ENCODE results near the gene FAM227B. TPM values are rescaled to one million over a fixed set of nuclear protein-coding genes. Genes with fewer than 3 reads are reported as not detected.

FAM227B gene
- total and polyA plus RNA-seq, 3 donors from 2014 or later = 19.0 to 36.4 (median 28.3) TPM

DNA sequence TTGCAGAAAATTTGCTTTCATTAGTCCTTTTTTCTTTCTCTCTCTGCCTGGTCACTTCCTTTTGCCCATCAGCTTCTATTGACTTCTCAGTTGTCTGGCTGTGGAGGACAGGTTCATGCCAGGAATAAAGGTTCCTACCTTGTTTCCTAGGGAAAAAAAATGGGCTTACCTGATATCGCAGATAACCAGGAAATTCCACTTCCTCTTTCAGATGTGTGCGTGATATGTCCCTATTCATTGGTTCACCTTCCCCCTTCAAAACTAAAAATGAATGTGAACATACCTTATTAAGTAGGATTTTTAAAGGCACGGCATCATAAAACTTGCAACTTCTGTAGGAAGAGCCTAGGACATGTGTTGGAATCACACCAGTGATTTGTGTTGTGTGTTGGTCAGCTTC lies 317.6 kb downstream of the FAM227B start:
- H3K9me3 ChIP-seq = no peaks in the 10 kb centered on the region
- no peak overlapping the region for H3K27ac ChIP-seq
- H3K4me3 ChIP-seq = no peak overlapping the region
- H3K4me1 ChIP-seq = no peaks in the 10 kb centered on the region
- intact Hi-C loops (cut with DNase I; ENCODE audit: low total_unique reads) = no loop called here
- 93 to 94% methylated on average over 3 of the region's 3 CpGs for WGBS, 2 donors
- no peaks in the 10 kb centered on the region for H3K36me3 ChIP-seq (ENCODE audit: low read depth, missing control alignments)
- DNase-seq = no peak
- TF ChIP-seq, protein P1, sequence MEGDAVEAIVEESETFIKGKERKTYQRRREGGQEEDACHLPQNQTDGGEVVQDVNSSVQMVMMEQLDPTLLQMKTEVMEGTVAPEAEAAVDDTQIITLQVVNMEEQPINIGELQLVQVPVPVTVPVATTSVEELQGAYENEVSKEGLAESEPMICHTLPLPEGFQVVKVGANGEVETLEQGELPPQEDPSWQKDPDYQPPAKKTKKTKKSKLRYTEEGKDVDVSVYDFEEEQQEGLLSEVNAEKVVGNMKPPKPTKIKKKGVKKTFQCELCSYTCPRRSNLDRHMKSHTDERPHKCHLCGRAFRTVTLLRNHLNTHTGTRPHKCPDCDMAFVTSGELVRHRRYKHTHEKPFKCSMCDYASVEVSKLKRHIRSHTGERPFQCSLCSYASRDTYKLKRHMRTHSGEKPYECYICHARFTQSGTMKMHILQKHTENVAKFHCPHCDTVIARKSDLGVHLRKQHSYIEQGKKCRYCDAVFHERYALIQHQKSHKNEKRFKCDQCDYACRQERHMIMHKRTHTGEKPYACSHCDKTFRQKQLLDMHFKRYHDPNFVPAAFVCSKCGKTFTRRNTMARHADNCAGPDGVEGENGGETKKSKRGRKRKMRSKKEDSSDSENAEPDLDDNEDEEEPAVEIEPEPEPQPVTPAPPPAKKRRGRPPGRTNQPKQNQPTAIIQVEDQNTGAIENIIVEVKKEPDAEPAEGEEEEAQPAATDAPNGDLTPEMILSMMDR (IDR thresholded peaks at IDR 0.05) = no peak
- TF ChIP-seq POLR2A (IDR thresholded peaks at IDR 0.05) = no peak
- H3K27me3 ChIP-seq = no peaks in the 10 kb centered on the region

DNA sequence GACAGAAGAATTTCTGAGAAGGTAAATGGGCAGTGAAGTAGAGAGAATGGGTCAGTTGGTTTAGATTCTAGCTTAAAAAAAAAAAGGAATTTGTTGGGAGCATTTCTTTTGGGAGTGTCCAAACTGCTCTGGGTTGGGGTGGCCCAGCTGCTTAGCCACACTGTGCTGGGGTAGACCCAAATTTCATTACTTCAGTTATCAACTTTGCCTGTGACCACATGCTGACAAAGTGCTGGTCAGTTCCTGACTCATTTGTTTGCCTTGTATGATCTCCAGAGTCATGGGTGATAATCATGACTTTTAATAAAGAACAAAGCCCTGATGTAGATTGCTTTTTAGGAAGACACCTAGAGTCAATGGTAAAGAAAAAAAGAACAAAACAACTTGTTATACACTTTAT lies 319.1 kb downstream of the FAM227B start:
- no peak overlapping the region for H3K27ac ChIP-seq
- intact Hi-C loops (cut with DNase I; ENCODE audit: low total_unique reads) = no loop called here

DNA sequence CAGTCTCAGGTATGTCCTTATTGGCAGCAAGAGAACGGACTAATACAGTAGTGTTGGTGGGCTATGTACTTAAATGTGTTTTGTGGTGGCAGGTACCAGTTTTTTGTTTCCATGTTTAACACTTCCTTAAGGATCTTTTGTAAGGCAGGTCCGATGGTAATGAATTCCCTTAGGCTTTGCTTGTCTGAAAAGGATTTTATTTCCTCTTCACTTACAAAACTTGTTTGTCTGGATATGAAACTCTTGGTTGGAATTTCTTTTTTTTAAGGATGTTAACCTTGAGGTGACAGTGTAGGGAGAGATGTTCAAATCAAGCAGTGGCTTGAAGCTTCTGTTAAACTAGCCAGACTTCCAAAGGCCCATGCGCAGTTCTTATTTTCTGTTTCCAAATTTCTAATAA lies 319.8 kb downstream of the FAM227B start:
- Histone ChIP-seq H3K27ac (no peak overlapping the region), H3K36me3 (ENCODE audit: low read depth, missing control alignments) (no peaks in the 10 kb centered on the region), H3K4me1 (no peaks in the 10 kb centered on the region), H3K9me3 (no peaks in the 10 kb centered on the region), H3K27me3 (no peaks in the 10 kb centered on the region), H3K4me3 (no peak overlapping the region)
- intact Hi-C loops (cut with DNase I; ENCODE audit: low total_unique reads) = no loop called here
- TF ChIP-seq, protein P1 (IDR thresholded peaks at IDR 0.05) = no peak
- TF ChIP-seq POLR2A (IDR thresholded peaks at IDR 0.05) = no peak
- no peak for DNase-seq
- WGBS, 2 donors = 93 to 96% methylated on average over 3 of the region's 3 CpGs

More for the DNA sequence above, 319.1 kb downstream of the FAM227B start:
- DNase-seq = no peak
- Histone ChIP-seq H3K4me3 (no peak overlapping the region), H3K27me3 (no peaks in the 10 kb centered on the region), H3K36me3 (ENCODE audit: low read depth, missing control alignments) (no peaks in the 10 kb centered on the region), H3K4me1 (no peaks in the 10 kb centered on the region), H3K9me3 (no peaks in the 10 kb centered on the region)
- no peak for TF ChIP-seq POLR2A (IDR thresholded peaks at IDR 0.05)
- TF ChIP-seq, protein P1 (IDR thresholded peaks at IDR 0.05) = no peak

DNA sequence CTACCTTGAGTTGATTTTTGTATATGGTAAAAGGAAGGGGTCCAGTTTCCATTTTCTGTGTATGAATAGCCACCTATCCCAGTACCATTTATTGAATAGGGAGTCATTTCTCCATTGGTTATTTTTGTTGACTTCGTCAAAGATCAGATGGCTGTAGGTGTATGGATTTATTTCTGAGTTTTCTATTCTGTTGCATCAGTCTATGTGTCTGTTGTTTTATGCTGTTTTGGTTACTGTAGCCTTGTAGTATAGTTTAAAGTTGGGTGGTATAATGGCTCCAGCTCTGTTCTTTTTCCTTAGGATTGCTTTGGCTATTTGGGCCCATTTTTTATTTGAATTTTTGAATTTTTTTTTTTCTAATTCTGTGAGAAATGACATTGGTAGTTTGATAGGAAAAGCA lies 323.0 kb downstream of the FAM227B start:
- H3K4me3 ChIP-seq = no peak overlapping the region
- H3K9me3 ChIP-seq = no peaks in the 10 kb centered on the region
- no peaks in the 10 kb centered on the region for H3K27me3 ChIP-seq
- intact Hi-C loops (cut with DNase I; ENCODE audit: low total_unique reads) = no loop called here
- 91 to 93% methylated on average over 1 of the region's 1 CpG for WGBS, 2 donors
- no peaks in the 10 kb centered on the region for H3K4me1 ChIP-seq
- no peak for DNase-seq
- TF ChIP-seq POLR2A (IDR thresholded peaks at IDR 0.05) = no peak
- TF ChIP-seq, protein P1 (IDR thresholded peaks at IDR 0.05) = no peak
- H3K27ac ChIP-seq = no peak overlapping the region
- H3K36me3 ChIP-seq (ENCODE audit: low read depth, missing control alignments) = no peaks in the 10 kb centered on the region

DNA sequence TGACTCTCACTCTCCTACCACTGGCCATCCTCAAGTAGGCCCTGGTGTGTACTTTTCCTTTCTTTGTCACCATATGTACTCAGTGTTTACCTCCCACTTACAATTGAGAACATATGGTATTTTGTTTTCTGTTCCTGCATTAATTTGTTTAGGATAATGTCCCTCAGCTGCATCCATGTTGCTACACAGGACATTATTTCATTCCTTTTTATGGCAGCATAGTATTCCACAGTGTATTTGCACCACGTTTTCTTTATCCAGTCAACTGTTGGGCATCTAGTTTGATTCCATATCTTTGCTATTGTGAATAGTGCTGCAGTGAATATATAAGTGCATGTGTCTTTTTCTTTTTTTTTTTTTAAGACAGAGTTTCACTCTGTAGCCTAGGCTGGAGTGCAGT lies 324.4 kb downstream of the FAM227B start:
- 94 to 100% methylated on average over 1 of the region's 1 CpG for WGBS, 2 donors
- intact Hi-C loops (cut with DNase I; ENCODE audit: low total_unique reads) = no loop called here
- no peaks in the 10 kb centered on the region for H3K4me1 ChIP-seq
- no peak overlapping the region for H3K27ac ChIP-seq
- TF ChIP-seq, protein P1 (IDR thresholded peaks at IDR 0.05) = no peak
- no peak for TF ChIP-seq POLR2A (IDR thresholded peaks at IDR 0.05)
- no peak overlapping the region for H3K4me3 ChIP-seq
- no peaks in the 10 kb centered on the region for H3K36me3 ChIP-seq (ENCODE audit: low read depth, missing control alignments)
- DNase-seq = no peak
- no peaks in the 10 kb centered on the region for H3K27me3 ChIP-seq
- no peaks in the 10 kb centered on the region for H3K9me3 ChIP-seq

Data from testis (tissue), 3 donors.